Kasumi-1 (cell line): ENCODE results near the gene MYO1A.

Source experiments
- DNase-seq, 2 experiments: peaks; one replicate each; lab custom pipeline; 2025; lab: John Stamatoyannopoulos, UW

The MYO1A gene

DNA sequence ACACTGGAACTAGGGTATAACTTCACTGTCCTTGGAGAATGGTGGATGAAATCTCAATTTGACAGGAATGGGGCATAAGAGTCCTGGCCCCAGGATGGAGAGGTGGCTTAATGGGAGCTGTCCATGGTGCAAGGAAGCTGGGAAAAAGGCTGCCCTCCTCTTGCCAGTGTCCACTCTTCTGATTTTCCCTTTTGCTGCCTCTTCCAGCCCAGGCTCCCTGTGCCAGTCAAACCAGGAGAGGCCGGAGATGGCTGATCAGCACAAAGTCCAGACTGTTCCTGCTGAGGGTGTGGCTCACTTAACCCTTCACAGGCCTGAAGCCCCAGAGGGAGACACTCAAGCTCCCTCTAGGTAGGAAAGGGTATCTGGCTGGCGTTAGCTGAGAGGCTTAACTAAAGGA is at the start of gene MYO1A:
TSS of gene MYO1A (minus strand) at position 240 of the 400 bp plus-strand sequence. CDS start 1,806 bp downstream, outside the sequence.
- no peak for DNase-seq

GRCh38 chr12:57099047-57099714 is 49.3 kb upstream of the MYO1A start:
- no peak for DNase-seq

- DNase-seq: no peak
Observed at GRCh38 chr12:57098546-57098945, 48.6 kb upstream of the MYO1A start.

- DNase-seq: no peak
Observed at GRCh38 chr12:57097554-57097835, 47.6 kb upstream of the MYO1A start.

- no peak for DNase-seq
Observed at GRCh38 chr12:57096748-57097553, 47.0 kb upstream of the MYO1A start.

DNA sequence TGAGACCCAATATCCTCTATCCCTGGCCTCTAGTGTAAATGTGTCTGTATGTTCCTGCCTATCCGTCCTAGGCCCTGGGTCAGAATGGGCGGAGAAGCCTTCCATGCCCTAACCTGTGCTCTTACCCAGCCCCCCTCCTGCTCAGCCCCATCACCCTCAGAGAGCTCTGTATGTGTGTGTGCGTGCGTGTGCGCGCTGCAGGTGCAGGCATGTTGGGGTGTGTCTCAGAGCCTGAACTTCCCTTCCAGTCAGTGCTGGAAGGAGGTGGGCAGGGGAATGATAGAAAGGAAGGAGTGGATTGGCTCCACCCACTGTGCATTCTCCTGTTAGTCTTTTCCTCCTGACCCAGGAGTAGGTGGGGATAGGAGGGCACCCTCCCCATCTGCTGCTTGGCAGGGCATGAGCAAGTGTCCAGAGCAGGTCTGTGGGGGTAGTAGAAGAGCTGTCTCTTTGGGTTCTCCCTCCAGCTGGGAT is 46.2 kb upstream of the MYO1A start:
- no peak for DNase-seq

GRCh38 chr12:57095440-57095839 is 45.5 kb upstream of the MYO1A start:
- DNase-seq: no peak

GRCh38 chr12:57094208-57095160 is 44.6 kb upstream of the MYO1A start:
- no peak for DNase-seq

GRCh38 chr12:57093415-57094207 is 43.7 kb upstream of the MYO1A start:
- peak; percentile 6 to 23 for DNase-seq

DNA sequence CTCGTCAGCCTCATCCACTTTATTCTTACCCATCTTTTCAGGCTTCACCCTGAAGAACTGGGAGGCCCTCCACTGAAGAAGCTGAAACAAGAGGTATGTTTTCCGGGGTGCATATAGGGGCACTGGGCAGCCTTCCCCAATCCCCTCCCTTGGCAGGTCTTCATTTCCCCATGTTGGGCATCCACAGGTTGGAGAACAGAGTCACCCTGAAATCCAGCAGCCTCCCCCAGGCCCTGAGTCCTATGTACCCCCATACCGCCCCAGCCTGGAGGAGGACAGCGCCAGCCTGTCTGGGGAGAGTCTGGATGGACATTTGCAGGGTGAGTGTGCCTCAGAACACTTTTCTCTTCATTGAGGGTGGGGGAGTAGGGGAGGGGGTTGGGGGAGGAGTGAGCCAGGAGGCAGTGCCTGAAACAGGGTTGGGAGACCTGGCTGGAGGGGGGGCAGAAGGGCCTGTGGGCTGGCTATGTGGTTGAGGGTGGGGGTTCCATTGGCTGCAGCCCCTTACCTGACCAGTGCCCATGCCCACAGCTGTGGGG is 43.0 kb upstream of the MYO1A start:
- DNase-seq: no peak

GRCh38 chr12:57092529-57092862 is 42.6 kb upstream of the MYO1A start:
- DNase-seq: no peak

DNA sequence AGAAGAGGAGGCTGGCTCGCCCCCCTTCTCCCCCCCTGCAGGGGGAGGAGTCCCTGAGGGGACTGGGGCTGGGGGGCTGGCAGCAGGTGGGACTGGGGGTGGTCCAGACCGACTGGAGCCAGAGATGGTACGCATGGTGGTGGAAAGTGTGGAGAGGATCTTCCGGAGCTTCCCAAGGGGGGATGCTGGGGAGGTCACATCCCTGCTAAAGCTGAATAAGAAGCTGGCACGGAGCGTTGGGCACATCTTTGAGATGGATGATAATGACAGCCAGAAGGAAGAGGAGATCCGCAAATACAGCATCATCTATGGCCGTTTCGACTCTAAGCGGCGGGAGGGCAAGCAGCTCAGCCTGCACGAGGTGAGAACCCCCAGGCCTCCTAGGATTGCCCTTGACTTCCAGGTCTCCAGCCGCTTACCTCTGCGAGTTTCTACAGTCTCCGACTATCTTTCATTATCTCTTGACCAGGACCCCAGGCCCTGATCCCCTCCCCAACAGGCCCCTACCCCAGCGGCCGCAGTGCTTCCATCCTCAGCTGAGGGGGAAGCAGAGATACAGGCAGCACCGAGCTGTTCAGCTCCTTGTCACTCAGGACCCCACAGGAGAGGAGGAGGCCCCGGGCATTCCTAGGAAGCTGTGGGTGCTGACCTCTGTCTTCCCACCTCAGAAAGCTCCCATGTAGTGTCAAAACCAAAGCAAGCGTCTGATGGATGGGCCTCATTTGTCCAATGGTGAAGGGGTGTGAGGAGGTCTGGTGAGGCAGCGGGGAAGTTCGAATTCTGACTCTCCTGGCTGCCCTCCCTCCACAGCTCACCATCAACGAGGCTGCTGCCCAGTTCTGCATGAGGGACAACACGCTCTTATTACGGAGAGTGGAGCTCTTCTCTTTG is 42.0 kb upstream of the MYO1A start:
- DNase-seq: no peak

DNA sequence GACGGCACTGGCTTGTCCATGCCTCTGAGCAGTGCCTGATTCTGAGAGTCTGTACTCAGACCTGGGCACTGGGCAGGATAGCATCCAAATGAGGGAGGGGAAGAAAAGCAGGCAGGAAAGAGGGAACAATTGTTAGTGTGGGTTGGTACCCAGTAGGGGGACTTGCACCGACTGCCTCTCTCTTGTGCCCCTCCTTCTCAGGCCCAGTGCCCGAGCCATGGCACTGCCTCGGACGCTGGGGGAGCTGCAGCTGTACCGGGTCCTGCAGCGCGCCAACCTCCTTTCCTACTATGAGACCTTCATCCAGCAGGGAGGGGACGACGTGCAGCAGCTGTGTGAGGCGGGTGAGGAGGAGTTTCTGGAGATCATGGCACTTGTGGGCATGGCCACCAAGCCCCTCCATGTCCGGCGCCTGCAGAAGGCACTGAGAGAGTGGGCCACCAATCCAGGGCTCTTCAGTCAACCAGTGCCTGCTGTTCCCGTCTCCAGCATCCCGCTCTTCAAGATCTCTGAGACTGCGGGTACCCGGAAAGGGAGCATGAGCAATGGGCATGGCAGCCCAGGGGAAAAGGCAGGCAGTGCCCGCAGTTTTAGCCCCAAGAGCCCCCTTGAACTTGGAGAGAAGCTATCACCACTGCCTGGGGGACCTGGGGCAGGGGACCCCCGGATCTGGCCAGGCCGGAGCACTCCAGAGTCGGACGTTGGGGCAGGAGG is 41.2 kb upstream of the MYO1A start:
- DNase-seq: no peak

DNA sequence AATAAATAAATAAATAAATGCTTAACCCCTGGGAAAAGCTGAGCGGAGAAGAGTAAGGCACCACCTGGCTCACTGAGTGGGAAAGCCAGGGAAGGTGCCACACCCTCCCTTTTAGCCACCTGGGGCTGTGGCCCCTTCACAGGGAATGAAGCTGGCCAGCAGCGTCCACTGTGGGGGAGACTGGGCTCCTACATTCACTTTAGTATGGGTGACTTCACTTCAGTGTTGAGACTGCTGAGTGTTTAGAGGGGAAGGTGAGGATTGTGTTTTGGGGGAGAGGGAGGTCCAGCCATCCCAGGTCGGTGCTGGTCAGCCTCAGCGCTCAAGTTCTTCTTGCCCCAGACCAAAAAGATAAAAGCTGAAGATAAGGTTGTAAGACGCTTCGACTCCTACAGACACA is 40.6 kb upstream of the MYO1A start:
- DNase-seq: no peak

- peak; percentile 46 to 74 for DNase-seq
Observed at GRCh38 chr12:57089271-57090245, 39.6 kb upstream of the MYO1A start.

DNA sequence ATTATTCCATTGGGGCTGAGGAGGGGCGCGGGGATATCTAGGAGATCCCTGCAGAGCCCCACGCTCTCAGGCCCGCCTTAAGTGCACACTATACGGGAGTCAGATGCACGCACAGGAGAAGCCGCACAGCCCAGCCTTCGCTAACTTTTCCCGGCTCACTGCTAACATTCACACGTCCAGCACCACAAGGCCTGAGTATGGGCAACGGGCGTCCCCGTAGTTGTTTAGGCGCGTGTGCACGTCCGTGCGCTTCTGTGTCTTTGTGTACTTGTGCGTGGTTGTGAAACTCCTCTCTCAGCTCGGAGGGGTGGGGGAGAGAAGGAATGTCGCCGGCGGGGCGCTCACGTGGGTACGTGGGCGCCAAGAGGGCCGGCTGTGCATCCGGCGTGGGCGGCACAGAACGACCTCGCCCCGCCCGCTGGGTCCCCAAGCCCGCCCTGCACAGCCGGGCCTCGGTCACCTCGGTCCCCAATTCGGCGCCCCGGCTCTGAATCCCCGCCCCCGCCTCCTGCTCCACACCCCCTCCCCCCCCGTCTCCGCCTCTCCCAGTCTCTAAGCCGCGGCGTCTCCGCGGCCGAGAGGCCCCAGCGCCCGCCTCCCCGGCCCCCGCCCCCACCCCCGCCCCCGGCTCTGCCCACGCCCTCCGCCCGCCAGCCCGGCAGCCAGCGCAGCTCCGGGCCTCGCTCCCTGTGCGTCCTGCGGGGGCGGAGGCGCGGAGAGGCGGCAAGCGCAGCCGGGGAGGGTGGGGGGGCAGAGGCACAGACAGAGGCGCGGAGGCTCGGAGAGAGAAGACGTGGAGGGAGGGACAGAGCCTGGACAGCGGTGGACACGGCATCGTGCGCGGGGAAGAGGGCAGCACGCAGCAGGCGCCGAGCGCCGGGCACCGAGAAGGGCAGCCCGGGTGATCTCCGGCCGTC is 38.7 kb upstream of the MYO1A start, which contains the start of gene NAB2:
TSS of gene NAB2 (plus strand) at position 761 of the 917 bp plus-strand sequence. CDS start 158 bp downstream, outside the sequence.
- peak; percentile 90 to 92 for DNase-seq

GRCh38 chr12:57087691-57088353 is 37.9 kb upstream of the MYO1A start:
- peak; percentile 87 to 91 for DNase-seq
